GM12801 (cell line): Measurements from ENCODE around the gene PMEPA1.

ENCODE experiments used
- TF ChIP-seq, protein P1 (sequence below): IDR thresholded peaks from one replicate; pipeline ENCODE4 v1.5.1; 2011; ENCODE audit warnings: control low read depth; ENCODE audit not compliant: insufficient read length; ENCODE audit errors: extremely low read depth

The PMEPA1 gene

DNA sequence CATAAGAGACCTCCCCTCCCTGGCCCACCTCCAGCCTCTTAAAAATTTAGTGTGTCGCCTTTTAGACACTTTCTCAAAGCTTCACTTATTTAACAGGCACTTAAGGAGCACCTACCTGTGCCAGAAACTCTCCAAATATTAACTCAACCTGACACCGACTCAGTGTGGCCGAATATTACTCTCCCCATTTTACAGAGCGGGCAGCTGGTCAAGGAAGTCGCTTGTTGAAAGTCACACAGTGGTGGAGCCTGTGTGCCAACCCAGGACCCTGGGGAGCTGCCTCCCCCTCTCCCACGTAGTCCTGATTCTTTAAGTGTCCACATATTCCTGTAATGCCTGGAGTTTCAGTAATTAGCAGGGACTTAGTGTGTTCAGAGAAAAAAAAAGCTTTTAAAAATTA, 1.0 kb upstream of the PMEPA1 start:
- TF ChIP-seq, protein P1, sequence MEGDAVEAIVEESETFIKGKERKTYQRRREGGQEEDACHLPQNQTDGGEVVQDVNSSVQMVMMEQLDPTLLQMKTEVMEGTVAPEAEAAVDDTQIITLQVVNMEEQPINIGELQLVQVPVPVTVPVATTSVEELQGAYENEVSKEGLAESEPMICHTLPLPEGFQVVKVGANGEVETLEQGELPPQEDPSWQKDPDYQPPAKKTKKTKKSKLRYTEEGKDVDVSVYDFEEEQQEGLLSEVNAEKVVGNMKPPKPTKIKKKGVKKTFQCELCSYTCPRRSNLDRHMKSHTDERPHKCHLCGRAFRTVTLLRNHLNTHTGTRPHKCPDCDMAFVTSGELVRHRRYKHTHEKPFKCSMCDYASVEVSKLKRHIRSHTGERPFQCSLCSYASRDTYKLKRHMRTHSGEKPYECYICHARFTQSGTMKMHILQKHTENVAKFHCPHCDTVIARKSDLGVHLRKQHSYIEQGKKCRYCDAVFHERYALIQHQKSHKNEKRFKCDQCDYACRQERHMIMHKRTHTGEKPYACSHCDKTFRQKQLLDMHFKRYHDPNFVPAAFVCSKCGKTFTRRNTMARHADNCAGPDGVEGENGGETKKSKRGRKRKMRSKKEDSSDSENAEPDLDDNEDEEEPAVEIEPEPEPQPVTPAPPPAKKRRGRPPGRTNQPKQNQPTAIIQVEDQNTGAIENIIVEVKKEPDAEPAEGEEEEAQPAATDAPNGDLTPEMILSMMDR: no peak

DNA sequence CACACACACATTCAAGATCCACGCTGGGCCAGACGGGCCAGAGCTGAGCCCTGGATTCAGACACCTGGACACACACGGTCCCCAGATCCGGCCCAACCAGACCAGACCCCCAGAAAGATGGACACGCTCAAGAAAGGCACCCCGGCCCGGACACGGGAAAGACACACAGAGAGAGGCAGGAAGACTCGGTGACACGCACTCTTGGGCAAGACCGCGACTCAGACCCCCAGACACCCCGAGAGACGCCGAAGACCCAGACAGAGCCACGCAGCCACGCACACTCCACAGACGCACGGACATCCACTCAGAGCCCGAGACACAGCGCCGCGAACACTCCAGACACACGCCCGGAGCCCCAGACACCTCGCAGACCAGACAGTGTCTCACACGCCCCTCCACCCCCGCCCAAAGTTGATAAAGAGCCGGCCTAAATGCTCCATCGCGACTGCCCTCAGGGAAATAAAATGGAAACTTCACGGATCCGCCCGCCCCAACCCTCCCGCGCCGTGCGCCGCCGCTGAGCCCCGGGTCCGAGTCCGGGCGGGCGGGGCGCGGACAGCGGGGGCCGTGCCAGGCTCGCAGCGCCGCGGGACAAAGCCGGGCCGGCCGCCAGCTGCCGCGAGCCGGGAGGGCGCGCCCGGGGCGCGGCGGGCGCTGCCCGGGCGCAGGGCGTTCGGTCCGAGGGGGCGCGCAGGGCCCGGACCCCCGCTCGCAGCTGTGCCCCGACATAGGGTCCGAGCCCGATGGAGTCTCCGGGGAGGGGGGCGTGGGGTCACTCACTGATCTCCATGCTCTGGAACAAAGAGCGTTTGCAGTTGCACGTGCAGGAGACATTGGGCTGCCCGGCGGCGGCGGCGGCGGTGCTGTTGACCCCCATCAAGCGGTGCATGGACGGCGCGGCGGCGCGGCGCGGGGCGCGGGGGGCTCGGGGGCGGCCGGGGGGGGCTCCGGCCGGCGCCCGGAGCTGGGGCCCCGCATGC, 831 bp downstream of the PMEPA1 start:
- TF ChIP-seq, protein P1: no peak

DNA sequence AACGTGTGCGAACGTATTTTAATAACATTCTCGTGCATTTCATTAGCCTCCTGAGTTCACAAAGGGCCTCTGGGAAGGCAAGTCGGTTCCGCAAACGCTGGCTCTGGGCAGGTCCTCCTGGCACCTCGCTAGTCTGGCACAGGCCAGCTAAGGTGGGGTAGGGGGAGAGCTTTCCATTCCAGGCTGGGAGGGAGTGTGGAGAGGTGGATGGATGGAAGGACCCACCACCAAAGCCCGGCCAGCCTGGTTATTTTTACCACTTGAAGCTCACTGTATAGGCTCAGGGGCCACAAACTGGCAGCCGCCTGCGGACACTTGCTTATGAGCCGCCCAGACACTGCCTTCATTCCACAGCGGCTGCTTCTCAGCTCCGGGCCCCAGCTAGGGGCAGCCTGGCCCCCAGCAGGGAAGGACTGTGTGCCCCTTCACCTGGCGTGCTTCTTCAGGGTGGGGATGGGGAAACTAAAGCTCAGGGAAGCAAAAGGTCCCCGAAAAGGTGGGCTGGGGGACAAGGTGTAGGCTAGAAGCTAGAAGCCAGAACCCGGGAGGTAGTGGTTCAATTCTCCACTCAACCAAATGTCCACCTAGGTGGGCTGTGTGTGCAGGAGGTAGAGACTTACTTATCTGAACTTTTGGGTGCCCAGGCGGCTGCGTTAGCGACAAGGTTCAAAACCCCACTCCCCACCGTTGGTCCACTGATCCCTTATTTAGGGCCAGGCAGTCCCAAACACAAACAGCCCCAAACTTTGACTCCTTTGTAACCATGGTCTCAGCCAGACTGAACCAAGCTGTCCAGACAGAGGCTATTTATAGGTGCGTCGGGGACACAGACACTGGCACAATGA, 1.7 kb downstream of the PMEPA1 start:
- TF ChIP-seq, protein P1: no peak

DNA sequence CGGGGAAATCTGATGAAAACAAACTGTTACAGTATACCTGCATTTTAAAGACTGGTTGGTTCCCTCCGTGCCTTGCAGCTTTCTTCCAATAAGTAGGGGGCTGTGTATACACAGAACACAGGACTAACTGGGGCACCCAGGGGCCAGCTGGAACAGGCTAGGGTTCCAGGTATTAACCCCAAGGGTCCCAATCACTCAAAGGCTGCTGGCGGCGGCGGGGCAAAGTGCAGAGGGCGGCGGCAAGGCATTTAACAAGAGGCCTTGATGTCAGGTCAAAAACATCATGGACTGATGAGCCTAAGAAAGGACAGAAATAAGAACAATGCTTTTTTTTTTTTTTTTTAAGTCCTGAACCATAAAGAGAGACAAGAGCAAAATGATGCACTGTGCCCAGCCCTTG, 2.5 kb downstream of the PMEPA1 start:
- TF ChIP-seq, protein P1: no peak

DNA sequence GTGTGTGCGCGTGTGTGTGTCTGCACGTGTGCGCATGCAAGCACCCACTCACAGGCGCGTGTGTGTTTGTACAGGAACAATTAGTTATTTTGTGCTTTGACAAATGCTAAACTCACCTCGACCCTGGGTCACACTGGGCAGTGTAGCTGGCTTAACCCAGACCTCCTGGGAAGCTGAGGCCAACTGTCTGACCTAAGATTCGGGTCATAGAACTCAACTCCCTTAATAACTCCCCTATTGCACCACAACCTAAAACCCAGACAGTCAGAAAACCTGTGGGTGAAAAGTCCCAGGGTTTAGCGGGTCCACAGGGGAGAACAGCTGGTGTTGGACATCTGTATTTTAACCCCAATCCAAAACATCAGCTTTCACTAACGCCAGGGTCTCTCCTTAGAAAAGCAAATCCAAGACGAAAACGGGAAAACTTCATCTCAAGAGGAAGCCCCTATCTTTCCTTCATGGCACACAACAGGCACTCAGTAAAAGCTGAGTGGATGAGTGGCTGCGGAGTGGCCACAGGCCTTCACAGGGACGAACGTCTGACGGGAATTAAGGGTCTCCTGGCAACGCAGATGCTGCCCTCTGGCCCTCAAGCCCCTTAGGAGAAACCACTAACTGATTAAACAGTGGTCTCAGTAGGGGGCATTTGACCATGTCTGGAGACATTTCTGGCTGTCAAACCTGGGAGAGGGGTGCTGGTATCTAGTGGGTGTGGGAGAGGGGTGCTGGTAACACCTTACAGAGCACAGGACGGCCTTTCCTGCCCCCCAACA, 4.5 kb downstream of the PMEPA1 start:
- TF ChIP-seq, protein P1: no peak

DNA sequence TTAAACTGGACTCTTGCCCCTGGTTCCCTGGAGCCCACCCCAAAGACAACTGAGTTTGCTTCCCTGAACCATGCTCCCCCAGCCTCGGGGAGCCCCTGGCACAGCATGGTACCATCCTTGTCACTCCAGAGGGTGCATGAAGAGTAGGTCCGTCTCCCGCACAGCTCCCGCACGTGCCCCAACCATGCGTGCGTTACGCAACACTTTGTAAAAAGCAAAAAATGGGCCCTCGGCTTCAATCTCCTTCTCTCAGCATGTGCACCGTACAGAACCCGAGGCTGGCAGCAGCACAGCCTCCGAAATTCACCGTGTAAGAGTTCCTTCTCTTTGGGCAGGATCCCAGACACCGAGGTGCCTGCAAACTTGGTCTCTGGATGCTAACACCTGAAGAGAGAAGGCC, 5.6 kb downstream of the PMEPA1 start:
- TF ChIP-seq, protein P1: no peak
